Lower leg skin (tissue), 4 donors: ENCODE results near the gene IP6K2. TPM values are rescaled to one million over a fixed set of nuclear protein-coding genes. Genes with fewer than 3 reads are reported as not detected.

ENCODE experiments used
- DNase-seq, 2 donors: peaks; one replicate each; pipeline ENCODE4 v3.0.0-alpha.2; 2019; ENCODE audit warnings: low spot score in 2 of 2
- H3K4me3 ChIP-seq: fragments of 200-600 bp; sonication (generic); 2 replicates; pipeline ENCODE4 v1.5.1; 2017; ENCODE audit warnings: mild to moderate bottlenecking, low read depth; ENCODE audit not compliant: poor library complexity, severe bottlenecking
- CTCF ChIP-seq, 3 donors: fragments of 450-650 bp; IDR thresholded peaks; one replicate each; pipeline ENCODE4 v1.5.1; 2016; ENCODE audit warnings: antibody characterized with exemption in 3 of 3, mild to moderate bottlenecking in 3 of 3, moderate library complexity in 2 of 3
- POLR2A ChIP-seq, 2 donors: fragments of 450-650 bp; IDR thresholded peaks; one replicate each; pipeline ENCODE4 v1.6.1; 2016 to 2017; ENCODE audit warnings: antibody characterized with exemption in 2 of 2, mild to moderate bottlenecking in 1 of 2, moderate library complexity in 1 of 2
- WGBS, 2 donors: methylation state at CpG; one replicate each; pipeline ENCODE4 v1.1.5; 2018; 5-methylcytosine and 5-hydroxymethylcytosine counted together
- intact Hi-C: fragments of 100-400 bp; cut with DNase I; formaldehyde crosslinking; loops from one replicate; pipeline ENCODE4 v1.15.0; 2023; ENCODE audit warnings: low total_unique reads
- total RNA-seq, 4 donors: library from RNA; depleted of rRNA; stranded (reverse); fragments of >200 nt; gene quantifications; one replicate each; pipeline ENCODE4 v1.1.0, GENCODE V29; 2016

The IP6K2 gene
- total RNA-seq, 4 donors from 2014 or later, result 142 to 304 (median 187) TPM

- DNase-seq, result no peak
- WGBS, 2 donors, result 87 to 88% methylated on average over 19 of the region's 20 CpGs
- H3K4me3 ChIP-seq, result no peak overlapping the region
- intact Hi-C loops, result no loop called here
- no peak for TF ChIP-seq POLR2A (IDR thresholded peaks at IDR 0.05)
- TF ChIP-seq CTCF (IDR thresholded peaks at IDR 0.05), result no peak
Observed at GRCh38 chr3:48679411-48680391, 37.3 kb downstream of the IP6K2 start.

GRCh38 chr3:48678566-48679380 lies 38.2 kb downstream of the IP6K2 start:
- intact Hi-C loops, result no loop called here
- 91 to 92% methylated on average over 20 to 23 of the region's 24 CpGs for WGBS, 2 donors
- TF ChIP-seq CTCF (IDR thresholded peaks at IDR 0.05) (no peak), POLR2A (IDR thresholded peaks at IDR 0.05) (no peak)
- no peak overlapping the region for H3K4me3 ChIP-seq
- no peak for DNase-seq

GRCh38 chr3:48678056-48678455 lies 39.0 kb downstream of the IP6K2 start:
- TF ChIP-seq CTCF (IDR thresholded peaks at IDR 0.05), result no peak
- TF ChIP-seq POLR2A (IDR thresholded peaks at IDR 0.05), result no peak
- intact Hi-C loops, result no loop called here
- WGBS, 2 donors, result 80 to 88% methylated on average over 4 of the region's 4 CpGs
- DNase-seq, result no peak
- H3K4me3 ChIP-seq, result no peak overlapping the region

GRCh38 chr3:48674505-48674904 lies 42.5 kb downstream of the IP6K2 start:
- no peak for TF ChIP-seq POLR2A (IDR thresholded peaks at IDR 0.05)
- no peak for TF ChIP-seq CTCF (IDR thresholded peaks at IDR 0.05)
- no peak for DNase-seq
- no peak overlapping the region for H3K4me3 ChIP-seq
- WGBS, 2 donors, result 82 to 86% methylated on average over 9 of the region's 9 CpGs
- intact Hi-C loops, result no loop called here

- WGBS, 2 donors, result 57 to 61% methylated on average over 1 of the region's 1 CpG
- intact Hi-C loops, result no loop called here
- H3K4me3 ChIP-seq, result no peak overlapping the region
- no peak for TF ChIP-seq POLR2A (IDR thresholded peaks at IDR 0.05)
- TF ChIP-seq CTCF (IDR thresholded peaks at IDR 0.05), result no peak
- DNase-seq, result no peak
Observed at GRCh38 chr3:48672522-48672921, 44.5 kb downstream of the IP6K2 start.
